Liver (tissue), 9 donors: ENCODE measurements around the gene SLCO2A1. TPM values are rescaled to one million over a fixed set of nuclear protein-coding genes. Genes with fewer than 3 reads are reported as not detected.

ENCODE experiments used
- DNase-seq: peaks from one replicate; pipeline ENCODE4 v3.0.0-alpha.2; 2017; ENCODE audit warnings: low spot score
- H3K27ac ChIP-seq, 2 donors: one replicate each; pipeline ENCODE4 v1.7.0; 2013; ENCODE audit warnings: inconsistent platforms in 2 of 2, low read length in 2 of 2, control low read depth in 1 of 2, low read depth in 1 of 2, mild to moderate bottlenecking in 1 of 2
- H3K27me3 ChIP-seq, 4 donors: one replicate each; pipeline versions ENCODE4 v1.6.1 to v1.7.0; 2013; ENCODE audit warnings: low read length in 3 of 4, inconsistent platforms in 1 of 4, mild to moderate bottlenecking in 1 of 4, moderate library complexity in 1 of 4; ENCODE audit not compliant: control insufficient read depth in 4 of 4, insufficient read depth in 4 of 4
- H3K36me3 ChIP-seq, 4 donors: one replicate each; pipeline versions ENCODE4 v1.6.1 to v1.7.0; 2013; ENCODE audit warnings: low read length in 3 of 4, mild to moderate bottlenecking in 3 of 4, low read depth in 1 of 4, moderate library complexity in 1 of 4; ENCODE audit not compliant: control insufficient read depth in 4 of 4, insufficient read depth in 3 of 4
- H3K4me1 ChIP-seq, 4 donors: one replicate each; pipeline versions ENCODE4 v1.6.1 to v1.7.0; 2013; ENCODE audit warnings: low read length in 3 of 4, mild to moderate bottlenecking in 3 of 4, moderate library complexity in 1 of 4; ENCODE audit not compliant: control insufficient read depth in 4 of 4, insufficient read depth in 4 of 4
- H3K4me3 ChIP-seq, 3 donors: one replicate each; pipeline versions ENCODE4 v1.6.1 to v1.7.0; 2013; ENCODE audit warnings: low read length in 3 of 3, control low read depth in 1 of 3, low read depth in 1 of 3, mild to moderate bottlenecking in 1 of 3
- H3K9ac ChIP-seq, 2 donors: one replicate each; pipeline ENCODE4 v1.7.0; 2013; ENCODE audit warnings: low read length in 2 of 2, mild to moderate bottlenecking in 2 of 2, moderate library complexity in 2 of 2, control low read depth in 1 of 2, low read depth in 1 of 2
- H3K9me3 ChIP-seq, 4 donors: one replicate each; pipeline versions ENCODE4 v1.6.1 to v1.7.0; 2013; ENCODE audit warnings: low read length in 3 of 4; ENCODE audit not compliant: control insufficient read depth in 4 of 4
- EGR1 ChIP-seq, 2 donors: IDR thresholded peaks; 2 replicates each; pipeline ENCODE4 v1.6.1; 2016 to 2018; ENCODE audit warnings: antibody characterized with exemption in 2 of 2, low read depth in 2 of 2
- JUND ChIP-seq, 2 donors: IDR thresholded peaks; 2 replicates each; pipeline ENCODE4 v1.6.1; 2016; ENCODE audit warnings: antibody characterized with exemption in 2 of 2
- NR2F2 ChIP-seq: IDR thresholded peaks from 2 replicates; pipeline ENCODE4 v1.6.1; 2016; ENCODE audit warnings: antibody characterized with exemption
- RXRA ChIP-seq, 2 donors: IDR thresholded peaks; 2 replicates each; pipeline ENCODE4 v1.6.1; 2017 to 2018; ENCODE audit warnings: antibody characterized with exemption in 2 of 2, mild to moderate bottlenecking in 1 of 2
- TAF1 ChIP-seq: conservative IDR thresholded peaks from 2 replicates; pipeline ENCODE4 v1.6.1; 2016; ENCODE audit warnings: antibody characterized with exemption, mild to moderate bottlenecking
- WGBS: extraction: QIAGEN DNeasy Blood & Tissue Kit; methylation state at CpG from one replicate; pipeline ENCODE4 v1.1.7; 2013; 5-methylcytosine and 5-hydroxymethylcytosine counted together
- polyA plus RNA-seq, 2 donors: library from polyadenylated mRNA; stranded (reverse) in 1 of 2; unstranded in 1 of 2; fragments of 200-250 nt in 1 of 2; fragments of >200 nt in 1 of 2; fragmentation: Nextera tagmentation in 1 of 2; extraction: Ambion mirVana in 1 of 2; gene quantifications; one replicate each; pipeline versions ENCODE4 v1.2.1 to v1.2.3, GENCODE V29; 2013 to 2015
- total RNA-seq, 2 donors: library from RNA; depleted of rRNA; stranded (reverse); fragments of >200 nt; gene quantifications; one replicate each; pipeline ENCODE4 v1.2.3, GENCODE V29; 2014
- TF ChIP-seq, protein P1 (sequence below): fragments of 150-350 bp; IDR thresholded peaks from 2 replicates; pipeline ENCODE4 v1.5.1; 2017; ENCODE audit warnings: improper control_type of control experiment, low read depth, low read length; ENCODE audit not compliant: missing input control
- TF ChIP-seq, protein P2 (sequence below): IDR thresholded peaks from 2 replicates; pipeline ENCODE4 v1.6.1; 2016; ENCODE audit warnings: antibody characterized with exemption, mild to moderate bottlenecking
- TF ChIP-seq, protein P3 (sequence below): IDR thresholded peaks from 2 replicates; pipeline ENCODE4 v1.6.1; 2016; ENCODE audit warnings: antibody characterized with exemption
- TF ChIP-seq, protein P4 (sequence below): IDR thresholded peaks from 2 replicates; pipeline ENCODE4 v1.6.1; 2016; ENCODE audit warnings: antibody characterized with exemption
- TF ChIP-seq, protein P5 (sequence below): IDR thresholded peaks from 2 replicates; pipeline ENCODE4 v1.6.1; 2016; ENCODE audit warnings: antibody characterized with exemption
- donor health status: healthy.
- donor health status: healthy.
- donor health status: healthy.
- donor health status: healthy.
- donor health status: healthy.

The SLCO2A1 gene
- total and polyA plus RNA-seq, 4 donors = 0.56 to 3.1 (median 2.2) TPM

DNA sequence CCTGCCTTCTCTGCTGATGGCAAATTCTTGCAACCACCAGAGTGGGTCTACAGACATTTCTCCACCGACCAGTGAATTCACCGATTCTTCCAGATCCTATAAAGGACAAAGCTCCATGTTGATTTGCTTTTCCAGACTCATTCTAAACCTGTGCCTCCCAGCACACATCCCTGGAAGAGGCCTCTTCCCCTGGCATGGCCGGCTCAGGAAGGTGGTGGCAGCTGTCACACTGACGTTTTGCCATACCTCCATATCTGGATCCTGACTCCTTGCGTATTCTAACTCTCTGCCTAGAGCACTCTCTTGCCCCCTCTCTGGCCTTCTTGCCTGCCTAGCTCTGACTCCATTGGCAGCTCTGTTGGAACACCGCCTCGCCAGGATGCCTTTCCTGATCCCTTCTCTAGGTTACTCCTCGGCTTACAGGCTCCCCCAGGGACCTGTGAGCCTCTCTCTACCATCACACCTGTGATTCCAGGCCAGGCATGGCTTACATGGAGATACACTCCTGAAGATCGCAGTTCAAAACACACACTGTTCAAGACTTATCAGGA lies 31.0 kb downstream of the SLCO2A1 start:
- H3K9me3 ChIP-seq = no peaks in the 10 kb centered on the region
- H3K27me3 ChIP-seq = peaks cover 0 to 3% (median under 1%) of the 10 kb centered on the region in 4 donors
- H3K9ac ChIP-seq = no peak overlapping the region
- TF ChIP-seq, protein P1, sequence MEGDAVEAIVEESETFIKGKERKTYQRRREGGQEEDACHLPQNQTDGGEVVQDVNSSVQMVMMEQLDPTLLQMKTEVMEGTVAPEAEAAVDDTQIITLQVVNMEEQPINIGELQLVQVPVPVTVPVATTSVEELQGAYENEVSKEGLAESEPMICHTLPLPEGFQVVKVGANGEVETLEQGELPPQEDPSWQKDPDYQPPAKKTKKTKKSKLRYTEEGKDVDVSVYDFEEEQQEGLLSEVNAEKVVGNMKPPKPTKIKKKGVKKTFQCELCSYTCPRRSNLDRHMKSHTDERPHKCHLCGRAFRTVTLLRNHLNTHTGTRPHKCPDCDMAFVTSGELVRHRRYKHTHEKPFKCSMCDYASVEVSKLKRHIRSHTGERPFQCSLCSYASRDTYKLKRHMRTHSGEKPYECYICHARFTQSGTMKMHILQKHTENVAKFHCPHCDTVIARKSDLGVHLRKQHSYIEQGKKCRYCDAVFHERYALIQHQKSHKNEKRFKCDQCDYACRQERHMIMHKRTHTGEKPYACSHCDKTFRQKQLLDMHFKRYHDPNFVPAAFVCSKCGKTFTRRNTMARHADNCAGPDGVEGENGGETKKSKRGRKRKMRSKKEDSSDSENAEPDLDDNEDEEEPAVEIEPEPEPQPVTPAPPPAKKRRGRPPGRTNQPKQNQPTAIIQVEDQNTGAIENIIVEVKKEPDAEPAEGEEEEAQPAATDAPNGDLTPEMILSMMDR = no peak
- TF ChIP-seq NR2F2 = no peak
- TF ChIP-seq, protein P2, sequence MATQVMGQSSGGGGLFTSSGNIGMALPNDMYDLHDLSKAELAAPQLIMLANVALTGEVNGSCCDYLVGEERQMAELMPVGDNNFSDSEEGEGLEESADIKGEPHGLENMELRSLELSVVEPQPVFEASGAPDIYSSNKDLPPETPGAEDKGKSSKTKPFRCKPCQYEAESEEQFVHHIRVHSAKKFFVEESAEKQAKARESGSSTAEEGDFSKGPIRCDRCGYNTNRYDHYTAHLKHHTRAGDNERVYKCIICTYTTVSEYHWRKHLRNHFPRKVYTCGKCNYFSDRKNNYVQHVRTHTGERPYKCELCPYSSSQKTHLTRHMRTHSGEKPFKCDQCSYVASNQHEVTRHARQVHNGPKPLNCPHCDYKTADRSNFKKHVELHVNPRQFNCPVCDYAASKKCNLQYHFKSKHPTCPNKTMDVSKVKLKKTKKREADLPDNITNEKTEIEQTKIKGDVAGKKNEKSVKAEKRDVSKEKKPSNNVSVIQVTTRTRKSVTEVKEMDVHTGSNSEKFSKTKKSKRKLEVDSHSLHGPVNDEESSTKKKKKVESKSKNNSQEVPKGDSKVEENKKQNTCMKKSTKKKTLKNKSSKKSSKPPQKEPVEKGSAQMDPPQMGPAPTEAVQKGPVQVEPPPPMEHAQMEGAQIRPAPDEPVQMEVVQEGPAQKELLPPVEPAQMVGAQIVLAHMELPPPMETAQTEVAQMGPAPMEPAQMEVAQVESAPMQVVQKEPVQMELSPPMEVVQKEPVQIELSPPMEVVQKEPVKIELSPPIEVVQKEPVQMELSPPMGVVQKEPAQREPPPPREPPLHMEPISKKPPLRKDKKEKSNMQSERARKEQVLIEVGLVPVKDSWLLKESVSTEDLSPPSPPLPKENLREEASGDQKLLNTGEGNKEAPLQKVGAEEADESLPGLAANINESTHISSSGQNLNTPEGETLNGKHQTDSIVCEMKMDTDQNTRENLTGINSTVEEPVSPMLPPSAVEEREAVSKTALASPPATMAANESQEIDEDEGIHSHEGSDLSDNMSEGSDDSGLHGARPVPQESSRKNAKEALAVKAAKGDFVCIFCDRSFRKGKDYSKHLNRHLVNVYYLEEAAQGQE = no peak
- H3K36me3 ChIP-seq = no peaks in the 10 kb centered on the region
- no peak overlapping the region for H3K27ac ChIP-seq
- H3K4me1 ChIP-seq = no peaks in the 10 kb centered on the region
- H3K4me3 ChIP-seq = no peak overlapping the region
- WGBS = 81% methylated on average over 9 of the region's 9 CpGs
- DNase-seq = no peak

DNA sequence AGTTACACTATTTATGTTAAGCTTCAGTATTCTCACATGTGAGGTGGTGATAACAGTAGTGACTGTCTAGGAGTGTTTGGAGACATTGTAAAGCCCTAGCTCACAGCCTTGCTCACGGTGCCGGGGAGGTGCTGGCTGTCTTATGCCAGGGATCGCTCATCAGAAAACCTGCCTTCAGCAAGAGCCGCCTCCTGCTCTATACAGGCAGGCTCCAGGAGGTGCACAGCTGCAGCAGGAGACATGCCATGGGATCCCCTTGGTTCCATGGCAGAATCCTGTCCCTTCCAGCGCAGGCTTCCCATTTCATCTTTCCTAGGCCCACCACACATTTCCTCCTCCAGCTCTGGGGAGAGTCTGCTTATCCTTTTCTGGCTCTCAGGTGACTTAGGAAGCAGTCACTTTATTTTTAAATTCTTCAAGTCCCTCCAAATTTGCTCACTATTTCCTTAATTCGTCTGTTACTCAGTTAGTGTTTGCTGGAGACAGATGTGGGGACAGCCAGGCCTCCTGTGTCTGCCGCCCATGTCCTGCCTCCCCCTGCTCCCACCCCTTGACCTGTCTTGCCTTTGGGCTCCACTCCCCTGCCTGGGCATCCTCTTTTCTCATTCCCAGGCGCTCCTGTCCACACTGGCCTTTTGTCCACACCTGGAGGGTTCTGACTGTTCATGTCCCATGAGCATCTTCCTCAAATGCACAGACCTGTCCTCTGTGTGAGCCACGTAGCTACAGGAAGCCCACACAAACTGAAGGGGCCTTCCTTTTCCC lies 31.7 kb downstream of the SLCO2A1 start:
- Histone ChIP-seq H3K9ac (no peak overlapping the region), H3K4me1 (no peaks in the 10 kb centered on the region), H3K9me3 (no peaks in the 10 kb centered on the region), H3K4me3 (no peak overlapping the region), H3K36me3 (no peaks in the 10 kb centered on the region), H3K27me3 (peaks cover 0 to 3% (median under 1%) of the 10 kb centered on the region in 4 donors), H3K27ac (no peak overlapping the region)
- TF ChIP-seq TAF1 (no peak), NR2F2 (no peak), JUND (IDR thresholded peaks at IDR 0.05) (no peak)
- TF ChIP-seq, protein P3, sequence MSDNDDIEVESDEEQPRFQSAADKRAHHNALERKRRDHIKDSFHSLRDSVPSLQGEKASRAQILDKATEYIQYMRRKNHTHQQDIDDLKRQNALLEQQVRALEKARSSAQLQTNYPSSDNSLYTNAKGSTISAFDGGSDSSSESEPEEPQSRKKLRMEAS = no peak
- TF ChIP-seq, protein P4, sequence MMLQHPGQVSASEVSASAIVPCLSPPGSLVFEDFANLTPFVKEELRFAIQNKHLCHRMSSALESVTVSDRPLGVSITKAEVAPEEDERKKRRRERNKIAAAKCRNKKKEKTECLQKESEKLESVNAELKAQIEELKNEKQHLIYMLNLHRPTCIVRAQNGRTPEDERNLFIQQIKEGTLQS = no peak
- DNase-seq = no peak
- 87% methylated on average over 9 of the region's 9 CpGs for WGBS

DNA sequence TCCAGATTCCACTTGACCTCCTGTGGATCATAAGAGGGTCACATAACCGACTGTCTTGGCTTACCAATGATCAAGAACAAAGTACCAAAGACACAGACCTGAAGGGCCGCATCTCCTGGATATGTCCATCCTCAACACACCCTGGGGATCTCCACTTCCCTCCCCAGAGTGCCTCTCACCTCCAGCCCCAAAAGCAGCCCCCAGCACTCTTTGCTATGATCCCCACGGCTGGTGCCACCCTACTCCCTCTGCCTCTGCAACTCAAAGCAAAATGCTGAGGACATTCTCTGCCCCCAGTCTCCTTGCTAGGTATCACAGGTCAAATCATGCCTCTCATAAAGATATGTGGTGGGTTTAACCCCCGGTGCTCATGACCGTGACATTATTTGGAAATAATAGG lies 32.7 kb downstream of the SLCO2A1 start:
- no peak overlapping the region for H3K27ac ChIP-seq
- TF ChIP-seq, protein P1 = no peak
- TF ChIP-seq EGR1 (IDR thresholded peaks at IDR 0.05; ENCODE audit: low read depth in 2 of 2) (no peak), RXRA (IDR thresholded peaks at IDR 0.05) (no peak)
- TF ChIP-seq, protein P5, sequence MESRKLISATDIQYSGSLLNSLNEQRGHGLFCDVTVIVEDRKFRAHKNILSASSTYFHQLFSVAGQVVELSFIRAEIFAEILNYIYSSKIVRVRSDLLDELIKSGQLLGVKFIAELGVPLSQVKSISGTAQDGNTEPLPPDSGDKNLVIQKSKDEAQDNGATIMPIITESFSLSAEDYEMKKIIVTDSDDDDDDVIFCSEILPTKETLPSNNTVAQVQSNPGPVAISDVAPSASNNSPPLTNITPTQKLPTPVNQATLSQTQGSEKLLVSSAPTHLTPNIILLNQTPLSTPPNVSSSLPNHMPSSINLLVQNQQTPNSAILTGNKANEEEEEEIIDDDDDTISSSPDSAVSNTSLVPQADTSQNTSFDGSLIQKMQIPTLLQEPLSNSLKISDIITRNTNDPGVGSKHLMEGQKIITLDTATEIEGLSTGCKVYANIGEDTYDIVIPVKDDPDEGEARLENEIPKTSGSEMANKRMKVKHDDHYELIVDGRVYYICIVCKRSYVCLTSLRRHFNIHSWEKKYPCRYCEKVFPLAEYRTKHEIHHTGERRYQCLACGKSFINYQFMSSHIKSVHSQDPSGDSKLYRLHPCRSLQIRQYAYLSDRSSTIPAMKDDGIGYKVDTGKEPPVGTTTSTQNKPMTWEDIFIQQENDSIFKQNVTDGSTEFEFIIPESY = no peak
- H3K36me3 ChIP-seq = no peaks in the 10 kb centered on the region
- H3K4me1 ChIP-seq = no peaks in the 10 kb centered on the region
- no peak overlapping the region for H3K9ac ChIP-seq
- H3K4me3 ChIP-seq = no peak overlapping the region
- no peak for DNase-seq
- H3K9me3 ChIP-seq = no peaks in the 10 kb centered on the region
- peaks cover 0 to 3% (median under 1%) of the 10 kb centered on the region in 4 donors for H3K27me3 ChIP-seq
- 90% methylated on average over 5 of the region's 5 CpGs for WGBS
